ENCODE data around the gene NRXN3.

- TF ChIP-seq, protein P1, sequence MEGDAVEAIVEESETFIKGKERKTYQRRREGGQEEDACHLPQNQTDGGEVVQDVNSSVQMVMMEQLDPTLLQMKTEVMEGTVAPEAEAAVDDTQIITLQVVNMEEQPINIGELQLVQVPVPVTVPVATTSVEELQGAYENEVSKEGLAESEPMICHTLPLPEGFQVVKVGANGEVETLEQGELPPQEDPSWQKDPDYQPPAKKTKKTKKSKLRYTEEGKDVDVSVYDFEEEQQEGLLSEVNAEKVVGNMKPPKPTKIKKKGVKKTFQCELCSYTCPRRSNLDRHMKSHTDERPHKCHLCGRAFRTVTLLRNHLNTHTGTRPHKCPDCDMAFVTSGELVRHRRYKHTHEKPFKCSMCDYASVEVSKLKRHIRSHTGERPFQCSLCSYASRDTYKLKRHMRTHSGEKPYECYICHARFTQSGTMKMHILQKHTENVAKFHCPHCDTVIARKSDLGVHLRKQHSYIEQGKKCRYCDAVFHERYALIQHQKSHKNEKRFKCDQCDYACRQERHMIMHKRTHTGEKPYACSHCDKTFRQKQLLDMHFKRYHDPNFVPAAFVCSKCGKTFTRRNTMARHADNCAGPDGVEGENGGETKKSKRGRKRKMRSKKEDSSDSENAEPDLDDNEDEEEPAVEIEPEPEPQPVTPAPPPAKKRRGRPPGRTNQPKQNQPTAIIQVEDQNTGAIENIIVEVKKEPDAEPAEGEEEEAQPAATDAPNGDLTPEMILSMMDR (IDR thresholded peaks at IDR 0.05): no peak
- TF ChIP-seq REST (IDR thresholded peaks at IDR 0.05; ENCODE audit: low read depth, low read length) (no peak), ELF1 (IDR thresholded peaks at IDR 0.05) (no peak), YY1 (IDR thresholded peaks at IDR 0.05; ENCODE audit: low read depth) (no peak), USF1 (IDR thresholded peaks at IDR 0.05; ENCODE audit: borderline replicate concordance, low read depth) (no peak), EP300 (IDR thresholded peaks at IDR 0.05; ENCODE audit: borderline replicate concordance in 1 of 2, low read depth in 1 of 2, low read length in 1 of 2) (no peak), IRF3 (IDR thresholded peaks at IDR 0.05; ENCODE audit: low read depth, low read length) (no peak), RCOR1 (IDR thresholded peaks at IDR 0.05; ENCODE audit: low read length) (no peak), TAF1 (IDR thresholded peaks at IDR 0.05; ENCODE audit: borderline replicate concordance, low read depth, low read length) (no peak), GABPA (IDR thresholded peaks at IDR 0.05; ENCODE audit: low read depth) (no peak), POLR2AphosphoS5 (IDR thresholded peaks at IDR 0.05; ENCODE audit: low read depth, low read length) (no peak), SMC3 (IDR thresholded peaks at IDR 0.05; ENCODE audit: low read depth, low read length) (no peak)
Observed at GRCh38 chr14:78633752-78634151, 463.6 kb downstream of the NRXN3 start.

Data from SK-N-SH (cell line).